ENCODE results near the gene DMD.

Gene DMD

DNA sequence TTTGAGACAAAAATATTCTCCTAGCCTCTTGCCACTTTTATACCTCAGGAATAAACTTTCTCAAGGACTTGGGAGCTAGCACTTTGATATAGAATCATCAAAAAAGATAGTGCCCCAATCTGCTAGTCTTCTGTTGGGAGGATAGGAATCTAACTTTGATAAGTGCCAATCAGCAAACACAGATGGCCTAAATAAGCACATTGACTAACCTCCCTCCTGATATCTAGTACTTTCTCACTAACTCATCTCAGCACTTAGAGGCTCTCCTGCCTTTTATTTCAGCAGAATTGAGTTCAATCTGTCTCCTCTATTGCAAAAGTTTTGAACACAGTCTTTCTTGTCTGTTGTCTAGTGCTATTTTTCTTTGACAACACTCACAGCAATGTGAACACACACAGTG is 1341.1 kb downstream of the DMD start:
- DNase-seq (ENCODE audit: low read depth), result no peak
- no peak overlapping the region for H3K4me3 ChIP-seq (ENCODE audit: control insufficient read depth, low read depth, low read length)
- TF ChIP-seq, protein P1, sequence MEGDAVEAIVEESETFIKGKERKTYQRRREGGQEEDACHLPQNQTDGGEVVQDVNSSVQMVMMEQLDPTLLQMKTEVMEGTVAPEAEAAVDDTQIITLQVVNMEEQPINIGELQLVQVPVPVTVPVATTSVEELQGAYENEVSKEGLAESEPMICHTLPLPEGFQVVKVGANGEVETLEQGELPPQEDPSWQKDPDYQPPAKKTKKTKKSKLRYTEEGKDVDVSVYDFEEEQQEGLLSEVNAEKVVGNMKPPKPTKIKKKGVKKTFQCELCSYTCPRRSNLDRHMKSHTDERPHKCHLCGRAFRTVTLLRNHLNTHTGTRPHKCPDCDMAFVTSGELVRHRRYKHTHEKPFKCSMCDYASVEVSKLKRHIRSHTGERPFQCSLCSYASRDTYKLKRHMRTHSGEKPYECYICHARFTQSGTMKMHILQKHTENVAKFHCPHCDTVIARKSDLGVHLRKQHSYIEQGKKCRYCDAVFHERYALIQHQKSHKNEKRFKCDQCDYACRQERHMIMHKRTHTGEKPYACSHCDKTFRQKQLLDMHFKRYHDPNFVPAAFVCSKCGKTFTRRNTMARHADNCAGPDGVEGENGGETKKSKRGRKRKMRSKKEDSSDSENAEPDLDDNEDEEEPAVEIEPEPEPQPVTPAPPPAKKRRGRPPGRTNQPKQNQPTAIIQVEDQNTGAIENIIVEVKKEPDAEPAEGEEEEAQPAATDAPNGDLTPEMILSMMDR (conservative IDR thresholded peaks at IDR 0.05; ENCODE audit: control insufficient read depth, insufficient read depth, low read depth, low read length), result no peak

DNA sequence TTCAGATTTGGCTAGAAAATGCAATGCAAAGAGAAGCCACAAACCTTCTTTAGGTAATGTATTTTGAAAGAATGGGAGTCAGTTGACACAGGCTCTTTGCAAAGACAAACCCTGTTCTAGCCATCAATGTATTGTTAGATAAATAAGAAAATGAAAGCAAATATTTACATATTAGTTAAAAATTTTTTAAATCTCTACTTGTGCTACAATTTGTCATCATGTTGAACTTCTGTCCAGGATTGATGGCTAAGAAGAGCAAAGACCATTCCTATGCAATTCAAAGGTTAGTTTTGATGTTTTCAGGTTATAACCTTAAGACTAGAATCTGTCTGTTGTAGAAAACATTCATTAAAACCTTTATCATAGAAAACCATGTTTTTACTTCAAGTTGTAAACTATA is 1350.7 kb downstream of the DMD start:
- TF ChIP-seq, protein P1 (conservative IDR thresholded peaks at IDR 0.05; ENCODE audit: control insufficient read depth, insufficient read depth, low read depth, low read length), result no peak
- no peak for DNase-seq (ENCODE audit: low read depth)
- no peak overlapping the region for H3K4me3 ChIP-seq (ENCODE audit: control insufficient read depth, low read depth, low read length)

DNA sequence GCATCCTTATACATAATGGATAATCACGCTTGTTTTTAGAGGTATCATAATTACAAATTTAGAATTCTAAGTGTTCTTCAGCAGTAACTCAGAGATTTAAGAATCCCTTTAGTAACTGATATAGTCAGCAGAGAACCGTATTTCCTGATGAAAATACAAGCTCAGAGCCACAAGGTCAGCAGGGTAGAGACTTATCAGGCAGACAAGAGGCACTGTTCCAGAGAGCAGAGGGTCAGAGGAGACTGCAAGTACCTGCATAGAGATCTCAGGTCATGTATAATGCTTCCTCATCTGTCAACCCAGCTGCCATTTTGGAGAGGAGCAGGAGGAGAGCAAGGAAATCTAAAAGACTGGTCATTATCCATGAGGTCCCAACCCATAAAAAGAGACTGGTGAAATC is 1352.4 kb downstream of the DMD start:
- no peak for DNase-seq (ENCODE audit: low read depth)
- TF ChIP-seq, protein P1 (conservative IDR thresholded peaks at IDR 0.05; ENCODE audit: control insufficient read depth, insufficient read depth, low read depth, low read length), result no peak
- no peak overlapping the region for H3K4me3 ChIP-seq (ENCODE audit: control insufficient read depth, low read depth, low read length)

DNA sequence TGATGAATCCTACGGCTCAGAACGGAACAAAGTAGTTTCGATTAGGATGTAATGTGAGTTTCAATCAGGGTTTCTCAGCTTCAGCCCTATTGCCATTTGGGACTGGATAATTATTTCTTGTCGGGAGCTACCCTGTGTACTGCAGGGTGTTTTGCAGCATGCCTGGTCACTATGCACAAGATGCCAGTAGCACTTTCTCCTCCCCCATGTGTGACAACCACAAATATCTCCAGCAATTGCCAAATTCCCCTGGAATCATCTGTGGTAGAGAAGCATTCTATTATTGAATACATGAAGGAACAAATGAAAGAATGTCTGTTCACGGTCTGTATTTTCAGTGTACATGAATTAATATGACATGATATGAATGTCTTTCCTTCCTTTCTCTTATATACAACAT is 1356.6 kb downstream of the DMD start:
- no peak for DNase-seq (ENCODE audit: low read depth)
- no peak overlapping the region for H3K4me3 ChIP-seq (ENCODE audit: control insufficient read depth, low read depth, low read length)
- TF ChIP-seq, protein P1 (conservative IDR thresholded peaks at IDR 0.05; ENCODE audit: control insufficient read depth, insufficient read depth, low read depth, low read length), result no peak

DNA sequence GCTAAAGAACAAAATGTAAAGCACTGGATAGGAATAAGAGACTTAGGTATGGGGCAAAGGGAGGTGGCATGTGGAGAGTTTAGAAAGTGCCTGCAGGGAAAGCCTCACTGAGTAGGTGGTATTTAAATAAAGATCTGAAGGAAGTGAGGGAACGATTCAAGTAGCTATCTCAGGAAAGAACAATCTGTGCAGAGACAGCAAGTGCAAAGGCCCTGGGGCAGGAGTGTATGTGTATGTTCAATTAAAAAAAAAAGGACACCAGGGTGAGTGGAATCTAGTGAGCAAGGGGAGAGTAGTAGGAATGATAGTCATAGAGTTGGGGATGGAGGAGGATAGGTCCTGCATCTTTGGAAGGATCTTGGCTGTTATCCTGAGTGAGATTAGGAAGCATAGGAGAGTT is 1359.6 kb downstream of the DMD start:
- no peak overlapping the region for H3K4me3 ChIP-seq (ENCODE audit: control insufficient read depth, low read depth, low read length)
- DNase-seq (ENCODE audit: low read depth), result no peak
- TF ChIP-seq, protein P1 (conservative IDR thresholded peaks at IDR 0.05; ENCODE audit: control insufficient read depth, insufficient read depth, low read depth, low read length), result no peak

DNA sequence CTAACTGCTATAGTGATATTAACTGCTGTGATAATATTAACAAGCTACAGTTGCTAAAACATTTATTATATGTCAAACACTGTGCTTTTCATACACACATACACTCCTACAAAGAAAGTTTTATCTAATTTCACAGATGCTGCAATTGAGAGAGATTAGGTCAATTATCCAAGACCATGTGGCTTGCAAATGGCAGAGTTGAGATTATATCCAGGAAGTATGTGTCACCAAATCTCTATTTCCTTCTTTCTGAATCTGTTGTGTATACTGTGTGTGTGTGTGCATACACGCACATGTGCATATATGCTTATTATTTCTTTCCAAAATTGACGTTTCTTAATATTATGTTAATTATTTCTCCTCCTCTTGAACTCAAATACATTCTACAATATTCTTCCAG is 1363.6 kb downstream of the DMD start:
- DNase-seq (ENCODE audit: low read depth), result no peak
- TF ChIP-seq, protein P1 (conservative IDR thresholded peaks at IDR 0.05; ENCODE audit: control insufficient read depth, insufficient read depth, low read depth, low read length), result no peak
- no peak overlapping the region for H3K4me3 ChIP-seq (ENCODE audit: control insufficient read depth, low read depth, low read length)

DNA sequence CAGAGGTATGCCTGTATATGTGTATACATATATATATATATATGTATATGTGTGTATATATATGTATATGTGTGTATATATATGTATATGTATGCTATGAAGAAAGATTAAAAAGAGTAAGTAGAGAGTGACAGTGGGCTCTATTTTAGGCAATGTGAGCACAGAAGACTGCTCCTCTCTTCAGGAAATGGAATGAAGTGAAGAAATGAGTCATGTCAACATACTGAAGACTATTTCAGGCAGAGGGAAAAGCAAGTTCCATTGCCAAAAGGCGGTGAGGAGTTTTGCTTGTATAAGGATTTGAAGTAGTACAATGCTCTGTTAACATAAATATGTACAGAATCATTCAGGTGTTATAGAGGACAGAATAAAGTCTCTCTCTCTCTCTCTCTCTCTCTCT is 1366.3 kb downstream of the DMD start:
- TF ChIP-seq, protein P1 (conservative IDR thresholded peaks at IDR 0.05; ENCODE audit: control insufficient read depth, insufficient read depth, low read depth, low read length), result no peak
- DNase-seq (ENCODE audit: low read depth), result no peak
- no peak overlapping the region for H3K4me3 ChIP-seq (ENCODE audit: control insufficient read depth, low read depth, low read length)

Data from fibroblast of mammary gland (primary cell).